Right kidney (tissue), 1 donor: ENCODE data around the gene MMP15.
A peak's percentile ranks its signal among the peaks of the same experiment; 100 is the strongest.
"Not testable (repeated sequence)": the region's sequence is repeated elsewhere in the genome, so short reads cannot be mapped to it uniquely, and the experiment has no call there.

Experiments used
- DNase-seq: peaks from one replicate; pipeline ENCODE4 v3.0.0-alpha.2; 2016

MMP15 gene

GRCh38 chr16:57995721-57996405 lies 29.7 kb upstream of the MMP15 start:
- no peak for DNase-seq

- no peak for DNase-seq
Measured at GRCh38 chr16:57996406-57997175, 29.0 kb upstream of the MMP15 start.

- DNase-seq = no peak
Measured at GRCh38 chr16:57997176-57997527, 28.4 kb upstream of the MMP15 start.

GRCh38 chr16:57997528-57998265 lies 27.9 kb upstream of the MMP15 start:
- no peak for DNase-seq

- no peak for DNase-seq
Measured at GRCh38 chr16:57998486-57998885, 27.1 kb upstream of the MMP15 start.

- no peak for DNase-seq
Measured at GRCh38 chr16:57998992-57999365, 26.6 kb upstream of the MMP15 start.

- DNase-seq = no peak
Measured at GRCh38 chr16:57999366-57999970, 26.1 kb upstream of the MMP15 start.

- peak; percentile 69 for DNase-seq
Measured at GRCh38 chr16:57999971-58000705, 25.4 kb upstream of the MMP15 start, which contains the start of gene ZNF319. TSS of gene ZNF319 (minus strand) at chr16:58000672. CDS start at chr16:57998265, 2,407 bp downstream.

GRCh38 chr16:58000706-58001676 lies 24.6 kb upstream of the MMP15 start, which contains the start of gene USB1:
TSS of gene USB1 (plus strand) at chr16:58001407. CDS start at chr16:58001484, 77 bp downstream.
- DNase-seq = peak; percentile 90

GRCh38 chr16:58001781-58002415 lies 23.7 kb upstream of the MMP15 start:
- DNase-seq = no peak

- DNase-seq = no peak
Measured at GRCh38 chr16:58002416-58002800, 23.1 kb upstream of the MMP15 start.

- no peak for DNase-seq
Measured at GRCh38 chr16:58002936-58003335, 22.6 kb upstream of the MMP15 start.

GRCh38 chr16:58004736-58005135 lies 20.8 kb upstream of the MMP15 start:
- not testable (repeated sequence) for DNase-seq

- DNase-seq = no peak
Measured at GRCh38 chr16:58009856-58010416, 15.6 kb upstream of the MMP15 start.

GRCh38 chr16:58010886-58011285 lies 14.7 kb upstream of the MMP15 start:
- DNase-seq = no peak

- no peak for DNase-seq
Measured at GRCh38 chr16:58011652-58012051, 13.9 kb upstream of the MMP15 start.

- no peak for DNase-seq
Measured at GRCh38 chr16:58012481-58012880, 13.1 kb upstream of the MMP15 start.

GRCh38 chr16:58013201-58013956 lies 12.2 kb upstream of the MMP15 start:
- DNase-seq = no peak

GRCh38 chr16:58016840-58017446 lies 8.6 kb upstream of the MMP15 start:
- DNase-seq = no peak
